HG03108 (cell line): Measurements from ENCODE around the gene MS4A18.
"Not testable (repeated sequence)": the region's sequence is repeated elsewhere in the genome, so short reads cannot be mapped to it uniquely, and the experiment has no call there.

Experiments
- ATAC-seq: cut with Tn5 transposase; IDR thresholded peaks from one replicate; pipeline ENCODE4 v1.9.1; 2021; ENCODE audit warnings: moderate library complexity; ENCODE audit not compliant: unreplicated experiment

The MS4A18 gene

DNA sequence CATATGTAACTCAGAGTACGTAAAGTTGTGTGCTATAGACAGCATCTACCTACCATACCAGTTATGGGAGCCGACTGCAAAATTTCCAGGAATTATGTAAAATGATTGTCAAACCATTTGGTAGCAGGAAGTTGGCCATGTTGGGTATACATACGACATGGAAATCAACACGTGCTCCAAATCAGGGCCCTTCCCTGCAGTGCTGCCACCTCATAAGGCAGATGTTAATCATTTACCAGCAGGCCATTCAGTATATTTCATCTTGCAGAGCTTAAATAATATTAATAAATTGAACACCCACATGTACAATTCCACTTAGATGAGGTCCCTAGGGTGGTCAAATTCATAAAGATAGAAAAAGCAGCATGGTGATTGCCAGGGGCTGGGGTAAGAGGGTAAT is 9.8 kb downstream of the MS4A18 start:
- ATAC-seq, result no peak

DNA sequence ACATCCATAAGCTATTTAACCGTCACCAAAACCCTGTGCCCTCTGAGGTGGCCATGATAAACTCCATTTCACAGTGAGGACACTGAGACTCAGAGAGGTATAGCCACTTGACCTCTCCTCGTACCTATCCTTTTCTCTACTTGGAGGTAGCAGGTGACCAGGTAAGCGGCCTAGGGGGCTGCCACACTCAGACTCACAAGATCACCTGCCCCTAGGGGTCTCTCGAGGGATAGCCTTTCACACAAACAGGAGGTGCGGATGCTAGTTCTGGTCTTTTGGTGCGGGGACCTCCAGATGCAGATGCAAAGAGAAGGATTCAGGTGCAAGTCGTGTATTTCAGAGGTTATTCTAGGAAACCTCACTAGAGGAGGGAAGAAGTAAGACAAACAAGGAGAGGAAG is 14.6 kb downstream of the MS4A18 start:
- ATAC-seq, result no peak

DNA sequence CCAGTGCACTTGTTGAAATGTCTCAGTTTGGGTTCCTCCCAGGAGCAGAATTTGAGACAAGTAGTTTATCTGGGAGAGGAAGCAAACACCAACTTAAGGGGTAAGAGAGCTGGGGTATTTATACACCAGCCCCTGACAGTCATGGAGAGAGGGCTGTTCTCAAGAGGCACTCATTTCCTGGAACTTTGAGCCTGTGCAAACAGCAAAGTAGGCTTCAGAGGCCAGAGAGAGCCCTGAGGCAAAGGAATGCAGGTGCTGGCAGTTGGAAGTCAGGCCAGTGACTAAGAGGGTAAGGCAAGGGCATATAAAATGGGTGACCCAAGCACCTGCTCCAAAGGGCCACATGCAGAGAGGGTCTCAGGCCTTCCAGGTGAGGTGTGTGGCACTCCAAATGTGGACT is 16.1 kb downstream of the MS4A18 start:
- no peak for ATAC-seq

DNA sequence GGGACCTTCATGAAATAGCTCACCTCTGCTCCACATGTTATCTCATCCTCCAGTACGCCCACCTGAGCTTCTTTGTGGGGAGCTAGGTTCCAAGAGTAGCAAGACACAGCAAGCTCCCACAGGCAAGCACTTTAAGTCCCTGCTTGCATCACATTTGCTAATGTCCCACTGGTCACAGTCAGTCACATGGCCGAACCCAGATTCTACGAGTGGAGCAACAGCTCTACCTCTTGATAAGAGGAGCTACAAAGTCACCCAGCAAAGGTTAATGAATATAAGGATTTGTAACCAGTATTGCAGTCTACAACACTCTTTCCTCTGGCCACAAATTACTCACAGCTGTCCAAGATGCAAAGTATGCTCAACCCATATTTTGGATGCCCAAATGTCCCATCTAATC is 16.9 kb downstream of the MS4A18 start:
- ATAC-seq, result no peak

DNA sequence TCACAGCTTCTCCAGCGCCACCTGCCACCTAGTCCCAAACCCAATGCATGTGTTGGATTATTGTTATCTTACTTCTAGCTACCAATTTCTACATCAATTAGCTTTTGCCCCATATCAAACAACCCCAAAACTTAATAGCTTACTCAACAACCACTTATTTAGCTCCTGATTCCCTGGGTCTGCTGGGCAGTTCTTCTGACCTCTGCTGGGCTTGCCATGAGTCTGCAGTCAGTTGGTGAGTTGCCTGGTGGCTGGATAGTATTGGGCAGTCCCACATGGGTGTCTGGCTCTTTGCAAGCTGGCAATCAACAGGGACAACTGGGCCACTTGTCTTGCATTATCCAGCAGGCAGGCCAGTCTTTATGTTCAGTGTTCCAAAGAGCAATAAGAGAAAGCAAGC is 18.5 kb downstream of the MS4A18 start:
- no peak for ATAC-seq

DNA sequence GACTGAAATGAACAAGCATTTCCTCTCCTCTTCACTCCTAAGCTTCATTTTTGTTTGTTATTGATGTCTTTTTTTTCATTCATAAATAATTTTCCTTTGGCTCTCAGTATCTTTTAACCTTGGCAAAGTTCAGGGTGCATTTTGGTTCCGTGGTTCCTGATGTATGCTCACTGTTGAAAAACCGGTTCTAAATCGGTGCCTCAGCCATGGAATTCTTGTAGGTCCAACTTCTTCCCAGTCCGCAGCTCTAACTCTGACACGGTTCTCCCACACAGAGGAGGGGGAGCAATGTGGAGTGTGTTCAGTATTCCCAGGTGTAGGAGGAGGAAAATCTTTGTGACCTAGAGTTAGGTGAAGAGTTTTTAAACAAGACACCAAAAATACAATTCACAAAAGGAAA is 19.6 kb downstream of the MS4A18 start:
- no peak for ATAC-seq

DNA sequence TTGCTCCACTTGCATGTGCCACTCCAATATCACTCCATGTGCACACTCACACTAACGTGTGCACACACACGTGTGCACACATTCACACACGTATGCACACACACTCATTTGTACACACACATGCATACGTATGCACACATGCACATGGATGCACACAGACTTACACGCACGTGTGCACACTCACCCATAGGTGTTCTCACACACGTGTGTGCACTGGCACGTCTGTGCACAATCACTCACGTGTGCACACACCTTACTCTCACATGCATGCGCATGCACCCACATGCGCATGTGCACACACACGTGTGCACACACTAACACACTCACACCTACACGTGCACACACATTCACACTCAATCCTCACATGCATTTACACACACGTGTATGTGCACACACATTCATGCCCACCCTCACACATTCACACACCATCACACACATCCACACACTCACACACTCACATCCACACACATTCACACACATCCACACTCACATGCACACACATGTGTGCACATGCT is 22.9 kb downstream of the MS4A18 start:
- no peak for ATAC-seq

DNA sequence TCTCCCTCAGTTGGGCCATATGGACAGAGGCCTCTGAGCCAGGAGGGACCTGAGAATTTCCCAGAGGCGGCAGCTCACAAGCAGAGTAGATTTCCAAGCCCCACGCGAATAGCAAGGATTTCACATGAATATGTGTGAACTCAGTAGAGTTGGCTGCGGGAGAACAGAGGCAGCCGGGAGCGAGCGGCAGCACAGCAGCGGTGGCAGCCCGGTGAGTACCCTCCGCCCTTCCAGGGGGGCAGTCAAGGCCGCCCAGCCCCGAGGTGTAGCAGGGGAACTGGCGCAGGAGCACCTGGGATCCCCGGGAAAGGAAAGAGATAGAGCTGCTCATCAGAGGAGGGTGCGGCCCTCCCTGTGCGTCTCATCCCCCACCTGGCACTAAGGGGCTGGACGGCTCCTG is 23.7 kb downstream of the MS4A18 start:
- no peak for ATAC-seq

DNA sequence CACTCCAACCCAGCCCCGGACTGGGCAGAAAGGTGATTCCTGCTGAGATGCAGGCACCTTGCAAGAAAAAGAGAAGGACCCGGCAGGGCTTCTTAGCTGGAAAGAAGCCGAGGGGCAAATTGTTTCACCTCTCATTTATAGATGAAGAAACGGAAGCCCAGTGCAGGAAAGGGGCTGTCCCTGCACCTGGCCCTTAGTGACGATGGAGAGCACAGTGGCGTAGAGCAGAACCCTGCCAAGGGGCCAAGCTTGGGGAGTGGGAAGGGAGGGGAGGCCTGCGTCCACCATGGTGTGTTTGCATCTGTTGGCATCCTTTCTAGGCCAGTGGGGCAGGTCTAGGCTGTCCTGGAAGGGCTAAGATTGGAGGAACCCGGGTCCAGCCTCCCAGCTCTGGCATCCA is 24.3 kb downstream of the MS4A18 start:
- no peak for ATAC-seq

DNA sequence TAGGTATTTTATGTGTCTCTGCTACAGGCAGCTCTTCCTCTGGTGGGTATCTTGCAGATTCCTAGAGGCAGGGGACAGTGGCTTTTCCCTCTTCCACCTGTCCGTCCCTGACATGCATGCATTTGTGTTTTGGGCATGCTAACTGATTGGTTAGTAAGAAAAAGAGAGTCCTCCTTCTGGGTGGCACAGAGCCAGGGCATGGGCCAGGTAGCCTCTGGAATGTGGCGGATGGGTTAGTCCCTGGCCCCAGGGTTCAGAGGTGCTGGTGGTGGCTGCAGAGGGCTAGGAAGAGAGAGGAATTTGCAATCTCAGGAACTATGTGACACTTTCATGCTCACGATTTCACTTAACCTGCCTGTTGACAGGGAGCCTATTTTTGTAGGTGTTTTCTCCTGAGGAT is 26.4 kb downstream of the MS4A18 start:
- no peak for ATAC-seq

DNA sequence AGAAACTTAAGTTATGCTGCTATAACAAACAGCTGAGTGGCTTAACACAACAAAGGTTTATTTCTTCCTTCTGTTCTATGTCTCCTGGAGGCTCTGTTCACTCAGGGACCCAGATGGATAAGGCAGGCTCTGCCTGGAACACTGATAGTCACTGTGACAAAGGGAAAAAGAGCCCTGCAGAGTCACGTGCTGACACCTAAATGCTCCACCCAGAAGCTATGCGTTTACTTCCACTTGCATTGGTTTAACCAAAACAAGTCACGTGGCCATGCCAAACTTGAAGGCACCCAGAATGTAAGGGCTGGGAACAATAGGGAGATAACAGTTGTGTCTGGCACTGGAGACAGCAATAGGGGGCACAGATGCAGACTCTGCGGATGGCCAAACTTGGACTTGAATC is 28.8 kb downstream of the MS4A18 start:
- no peak for ATAC-seq

DNA sequence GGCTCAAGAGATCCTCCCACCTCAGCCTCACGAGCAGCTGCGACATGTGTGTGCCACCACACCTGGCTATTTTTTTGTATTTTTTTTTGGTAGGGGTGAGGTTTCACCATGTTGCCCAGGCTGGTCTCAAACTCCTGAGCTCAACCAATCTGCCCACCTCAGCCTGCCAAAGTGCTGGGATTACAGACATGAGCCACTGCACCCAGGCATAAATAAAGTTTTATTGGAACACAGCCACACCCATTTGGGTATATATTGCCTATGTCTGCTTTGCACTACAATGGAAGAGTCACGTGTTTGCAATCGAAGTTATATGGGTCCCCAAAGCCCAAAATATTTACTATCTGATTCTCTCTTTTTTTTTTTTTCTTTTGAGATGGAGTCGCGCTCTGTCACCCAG is 30.4 kb downstream of the MS4A18 start:
- no peak for ATAC-seq

DNA sequence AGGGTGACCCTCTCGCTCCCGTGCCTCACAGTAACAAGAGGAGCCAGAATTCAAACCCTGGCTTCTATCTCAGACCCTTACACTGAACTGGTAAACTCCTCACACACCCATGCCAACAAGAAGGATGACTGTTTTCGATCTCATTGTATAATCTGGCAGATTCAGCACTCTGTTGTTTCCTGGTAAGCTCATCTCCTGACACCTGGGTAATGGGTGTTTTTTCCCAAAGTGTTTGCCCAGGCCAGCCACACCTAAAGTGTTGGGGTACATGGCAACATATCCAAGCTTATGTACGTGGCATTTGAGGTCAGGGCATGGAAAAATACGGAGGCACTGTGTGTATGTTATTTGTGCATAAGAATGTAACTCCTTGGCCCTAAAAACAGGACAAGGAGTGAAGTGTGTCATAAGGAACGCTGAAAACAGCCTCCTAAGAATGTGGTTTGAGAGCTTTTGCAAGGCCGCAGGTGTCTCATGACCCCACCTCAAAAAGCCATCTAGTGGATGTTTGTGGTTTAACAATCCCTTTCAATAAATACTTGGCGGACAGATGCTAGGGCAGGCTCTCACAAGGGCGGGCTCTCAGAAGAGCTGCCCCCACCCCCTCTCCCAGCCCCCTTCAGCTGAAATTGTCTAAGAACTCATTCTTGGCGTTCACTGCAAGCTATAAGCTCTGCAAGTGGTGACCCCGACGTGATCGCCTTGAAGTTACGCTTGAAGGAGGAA is 31.9 kb downstream of the MS4A18 start, which contains the start of gene MS4A15:
Gene MS4A15 (plus strand): TSS at position 561 of the 726 bp plus-strand sequence. CDS start 6,867 bp downstream, outside the sequence.
- no peak for ATAC-seq

DNA sequence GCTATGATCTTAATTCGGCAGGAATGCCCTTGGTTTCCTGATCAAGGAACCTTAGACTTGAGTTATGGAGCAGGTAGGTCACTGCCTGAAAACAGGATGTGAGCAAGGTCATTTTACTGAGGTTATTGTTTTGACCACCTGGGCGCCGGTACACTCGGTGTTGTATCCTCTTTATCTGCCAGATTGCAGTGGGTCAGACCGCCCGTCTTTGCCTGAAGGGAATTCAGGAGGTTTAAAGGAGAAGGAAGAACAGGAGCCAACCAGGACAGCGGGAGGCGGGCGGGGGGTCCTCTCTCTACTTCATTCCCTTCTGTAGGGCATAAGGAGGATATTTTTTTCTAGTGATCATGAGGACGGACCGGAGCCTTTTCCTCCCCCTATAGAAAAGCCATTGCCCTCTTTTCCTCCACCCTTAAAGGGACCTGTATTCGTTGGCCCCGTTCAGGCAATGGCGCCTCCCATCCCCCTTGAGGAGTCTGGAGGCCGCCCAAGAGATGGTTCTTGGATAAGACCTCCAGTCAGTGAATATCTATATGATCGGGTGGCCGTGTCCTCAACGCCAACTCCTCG is 32.8 kb downstream of the MS4A18 start:
- ATAC-seq, result no peak

DNA sequence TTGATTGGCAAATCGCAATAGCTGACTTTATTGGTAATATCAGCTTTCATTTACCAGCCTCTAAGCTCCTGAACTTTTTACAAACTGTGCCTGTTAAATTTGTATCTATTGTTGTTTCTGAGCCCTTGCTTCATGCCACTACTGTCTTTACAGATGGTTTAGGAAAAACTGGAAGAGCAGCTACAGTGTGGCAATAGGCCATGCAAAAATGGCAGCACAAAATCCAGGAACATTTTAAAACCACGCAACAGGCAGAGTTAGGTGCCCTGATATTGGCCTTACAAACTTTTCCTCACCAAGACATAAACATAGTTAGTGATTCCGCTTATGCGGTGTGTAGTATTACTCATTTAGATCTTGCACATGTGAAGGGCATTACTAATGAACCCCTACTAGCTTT is 34.2 kb downstream of the MS4A18 start:
- ATAC-seq, result not testable (repeated sequence)

DNA sequence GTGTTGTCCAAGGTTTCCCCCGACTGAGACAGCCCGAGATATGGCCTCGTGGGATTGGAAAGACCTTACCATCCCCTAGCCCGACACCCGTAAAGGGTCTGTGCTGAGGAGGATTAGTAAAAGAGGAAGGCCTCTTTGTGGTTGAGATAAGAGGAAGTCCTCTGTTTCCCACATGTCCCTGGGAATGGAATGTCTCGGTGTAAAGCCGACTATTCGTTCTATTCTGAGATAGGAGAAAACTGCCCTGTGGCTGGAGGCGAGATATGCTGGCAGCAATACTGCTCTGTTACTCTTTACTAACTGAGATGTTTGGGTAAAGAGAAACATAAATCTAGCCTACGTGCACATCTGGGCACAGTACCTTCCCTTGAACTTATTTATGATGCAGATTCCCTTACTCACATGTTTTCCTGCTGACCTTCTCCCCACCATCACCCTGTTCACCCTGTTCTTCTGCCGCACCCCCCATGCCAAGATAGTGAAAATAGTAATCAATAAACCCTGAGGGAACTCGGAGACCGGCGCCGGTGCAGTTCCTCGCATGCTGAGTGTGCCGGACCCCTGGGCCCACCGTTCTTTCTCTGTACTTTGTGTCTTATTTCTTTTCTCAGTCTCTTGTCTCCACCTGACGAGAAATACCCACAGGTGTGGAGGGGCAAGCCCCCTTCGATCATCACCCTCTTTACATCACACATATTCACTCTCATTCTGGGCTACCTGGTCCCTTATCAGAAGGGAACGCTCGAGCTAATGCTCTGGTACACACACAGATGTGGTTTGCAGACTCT is 35.1 kb downstream of the MS4A18 start:
- ATAC-seq, result not testable (repeated sequence)

DNA sequence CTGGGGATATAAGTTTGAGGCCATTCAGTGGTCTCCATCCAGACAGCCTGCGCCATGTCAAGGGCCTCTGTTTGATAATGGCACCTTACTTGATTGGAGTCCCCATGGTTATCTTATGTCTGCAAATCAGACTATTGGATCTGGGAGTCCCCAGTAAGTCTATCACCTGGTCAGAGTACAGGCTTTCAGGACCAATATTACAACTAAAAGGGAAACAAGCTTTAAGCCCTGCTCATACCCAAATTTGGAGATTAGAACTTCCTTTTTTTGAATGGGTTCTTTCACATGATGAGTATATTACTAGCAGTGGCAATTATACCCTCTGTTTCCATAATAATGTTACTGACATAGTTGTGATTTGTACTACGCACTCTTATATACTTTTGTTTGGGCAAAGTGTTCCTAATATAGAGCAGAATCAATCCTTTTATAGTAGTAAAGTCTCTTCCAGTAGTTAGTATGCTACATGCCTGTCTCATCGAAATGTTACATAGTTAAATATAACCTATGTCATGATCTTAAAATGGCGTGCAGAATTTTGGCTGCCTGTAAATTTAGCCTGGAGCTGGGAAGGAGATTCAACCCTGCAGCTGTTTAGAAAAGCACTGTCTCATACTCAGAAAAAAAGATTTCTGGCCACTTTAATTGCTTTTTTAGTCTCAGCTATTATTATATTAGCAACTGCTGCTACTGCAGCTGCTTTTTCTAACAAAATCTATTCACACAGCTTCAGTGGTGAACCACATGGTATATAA is 37.1 kb downstream of the MS4A18 start:
- peak; percentile 33 for ATAC-seq

DNA sequence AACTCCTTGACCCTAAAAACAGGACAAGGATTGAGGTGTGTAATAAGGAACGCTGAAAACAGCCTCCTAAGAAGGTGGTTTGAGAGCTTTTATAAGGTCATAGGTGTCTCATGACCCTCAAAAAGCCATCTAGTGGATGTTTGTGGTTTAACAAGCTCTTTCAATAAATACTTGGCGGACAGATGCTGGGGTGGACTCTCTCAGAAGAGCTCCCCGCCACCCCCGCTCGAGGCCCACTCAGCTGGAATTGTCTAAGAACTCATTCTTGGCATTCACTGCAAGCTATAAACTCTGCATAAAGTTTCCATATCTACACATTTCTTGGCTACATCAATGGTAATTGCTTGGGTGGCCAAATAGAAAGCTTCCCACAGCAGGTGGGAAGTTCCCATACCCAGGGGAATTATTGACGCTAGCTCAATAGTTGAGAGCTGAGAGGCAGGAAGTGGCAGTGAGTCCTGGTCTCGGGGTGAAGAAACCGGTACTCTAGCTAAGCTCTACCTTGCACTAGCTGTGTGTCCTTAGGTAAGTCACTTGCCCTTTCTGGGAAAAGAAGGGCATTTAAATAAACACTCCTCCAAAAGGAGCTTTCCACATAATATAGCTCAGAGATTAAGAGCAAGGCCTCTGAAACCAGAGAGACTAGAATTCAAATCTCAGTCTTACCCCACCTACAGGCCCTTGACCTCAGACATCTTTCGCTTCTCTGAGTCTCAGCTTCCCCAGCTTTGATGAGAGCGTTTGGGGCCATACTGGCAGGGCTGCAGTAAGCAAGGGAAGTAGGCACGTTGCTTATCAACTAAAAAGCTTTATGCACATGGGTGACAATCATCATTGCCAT is 38.6 kb downstream of the MS4A18 start:
- ATAC-seq, result peak; percentile 63

DNA sequence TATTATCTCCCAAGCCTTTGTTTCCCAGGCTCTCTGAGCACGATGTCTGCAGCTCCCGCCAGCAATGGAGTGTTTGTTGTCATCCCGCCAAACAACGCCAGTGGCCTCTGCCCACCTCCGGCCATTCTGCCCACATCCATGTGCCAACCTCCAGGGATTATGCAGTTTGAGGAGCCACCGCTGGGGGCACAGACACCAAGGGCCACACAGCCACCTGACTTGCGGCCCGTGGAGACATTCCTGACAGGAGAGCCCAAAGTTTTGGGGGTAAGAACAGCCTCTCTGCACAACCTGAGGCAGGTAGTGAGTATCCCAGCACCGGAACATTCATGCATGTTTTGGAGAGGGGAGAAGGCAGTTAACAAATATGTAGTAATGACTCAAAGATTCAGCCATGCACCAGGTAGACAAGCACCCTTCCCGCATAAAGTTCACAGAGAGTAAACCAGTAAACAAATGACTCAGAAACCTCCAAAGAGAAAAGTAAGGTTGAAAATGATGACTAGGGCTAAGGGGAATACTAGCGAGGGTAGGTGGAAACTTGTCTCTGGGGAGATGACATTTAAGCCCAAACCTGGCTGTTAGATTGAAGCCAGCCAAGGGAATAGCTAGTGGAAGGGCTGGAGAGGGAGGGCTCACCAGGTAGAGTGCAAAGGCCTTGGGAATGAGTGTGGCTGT is 39.3 kb downstream of the MS4A18 start:
- ATAC-seq, result no peak

DNA sequence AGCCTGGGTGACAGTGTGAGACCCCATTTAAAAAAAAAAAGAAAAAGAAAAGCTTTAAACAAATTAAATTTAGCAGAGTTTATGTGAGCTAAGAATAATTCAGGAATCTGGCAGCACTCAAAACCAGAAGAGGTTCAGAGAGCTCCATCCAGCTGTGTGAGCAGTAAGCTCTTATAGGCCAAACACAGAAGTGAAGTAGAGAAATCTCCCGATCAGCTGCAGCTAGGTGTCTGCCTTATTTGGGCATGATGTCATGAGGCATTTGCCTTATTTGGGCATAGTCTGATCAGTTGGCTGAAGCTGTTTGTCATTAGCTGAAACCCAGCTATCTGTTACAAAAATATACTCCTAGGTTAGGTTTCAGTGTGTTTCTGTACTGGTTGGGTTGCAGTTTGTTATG is 40.4 kb downstream of the MS4A18 start:
- peak; percentile 25 for ATAC-seq
